NCI-H2107 (cell line): Measurements from ENCODE around the gene TEKTIP1.

ENCODE experiments used
- DNase-seq: peaks from one replicate; lab custom pipeline; 2025; lab: John Stamatoyannopoulos, UW

TEKTIP1 gene

GRCh38 chr19:3538258-3538929 lies 580 bp upstream of the TEKTIP1 start:
- no peak for DNase-seq

DNA sequence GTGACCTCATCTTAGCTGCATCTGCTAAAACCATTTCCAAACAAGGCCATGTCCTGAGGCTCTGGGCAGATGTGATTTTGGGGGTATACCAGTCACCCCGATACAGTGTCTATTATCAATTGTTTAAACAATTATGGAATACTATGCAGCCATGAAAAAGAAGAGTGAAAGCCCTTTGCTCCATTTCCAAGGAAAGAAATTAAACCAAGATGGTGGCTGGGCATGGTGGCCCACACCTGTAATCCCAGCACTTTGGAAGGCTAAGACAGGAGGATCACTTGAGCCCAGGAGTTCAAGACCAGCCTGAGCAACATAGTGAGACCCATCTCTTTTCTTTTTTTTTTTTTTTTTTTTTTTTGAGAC lies 763 bp downstream of the TEKTIP1 start:
- DNase-seq: no peak

GRCh38 chr19:3543150-3544057 lies 4.4 kb downstream of the TEKTIP1 start:
- no peak for DNase-seq

GRCh38 chr19:3544058-3544376 lies 5.0 kb downstream of the TEKTIP1 start:
- DNase-seq: no peak

DNA sequence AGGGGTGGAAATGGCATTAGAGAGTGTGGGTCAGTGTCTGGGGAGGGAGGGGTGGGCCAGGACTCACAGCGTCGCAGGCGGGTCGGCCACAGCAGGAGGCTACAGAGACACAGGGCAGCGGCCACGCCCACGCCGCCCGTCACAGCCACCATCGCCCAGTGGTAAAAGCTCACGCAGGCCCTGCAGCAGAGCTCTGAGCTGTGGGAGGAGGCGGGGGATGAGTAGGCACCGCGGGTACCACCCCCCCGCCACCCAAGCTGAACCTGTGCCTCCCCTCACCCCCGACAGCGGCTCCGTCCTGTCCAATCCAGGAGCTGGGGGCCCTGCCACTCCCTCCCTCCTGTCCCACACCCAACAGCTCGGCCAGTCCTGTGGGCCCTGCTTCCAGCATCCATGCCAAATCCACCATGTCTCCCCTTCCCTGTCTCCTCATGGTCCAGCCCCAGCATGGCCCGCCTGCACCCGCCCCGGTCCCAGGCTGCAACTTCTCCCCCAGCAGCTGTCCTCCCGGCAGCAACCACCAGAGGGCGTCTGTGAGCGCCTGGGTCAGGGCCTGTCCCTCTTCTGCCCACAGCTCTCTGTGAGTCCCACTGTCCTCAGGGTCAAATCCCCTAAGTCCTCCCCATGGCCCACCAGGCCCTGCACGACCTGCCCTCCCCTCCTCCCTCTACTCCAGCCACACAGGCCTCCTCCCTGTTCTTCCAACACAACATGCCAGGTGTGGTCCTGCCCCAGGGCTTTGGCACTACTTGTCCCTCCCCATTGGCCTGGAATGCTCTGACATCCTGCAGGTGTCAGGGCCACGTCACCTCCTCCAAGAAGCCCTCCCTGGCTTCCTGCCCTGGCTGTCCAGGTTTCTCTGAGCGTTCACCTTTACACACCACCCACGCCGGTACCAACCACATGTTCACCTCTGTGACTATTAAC lies 6.0 kb downstream of the TEKTIP1 start:
- peak; percentile 18 for DNase-seq

DNA sequence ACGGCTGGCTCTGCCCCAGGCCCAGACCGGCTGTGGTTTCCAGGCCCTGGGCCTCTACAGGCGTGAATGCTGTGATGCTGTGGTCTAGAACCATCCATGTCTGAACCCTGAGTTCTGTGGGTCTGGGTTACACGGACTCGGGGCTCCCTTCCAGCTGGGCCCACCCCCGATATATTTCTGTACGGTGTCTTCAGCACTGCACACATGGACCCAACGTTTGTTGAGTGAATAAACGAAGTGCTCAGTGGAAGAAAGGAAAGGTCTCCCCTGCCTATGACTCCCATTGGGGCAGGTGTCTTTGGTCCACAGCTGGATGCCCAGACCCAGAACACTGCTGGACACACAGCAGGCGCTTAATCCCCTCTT lies 6.7 kb downstream of the TEKTIP1 start:
- DNase-seq: no peak

DNA sequence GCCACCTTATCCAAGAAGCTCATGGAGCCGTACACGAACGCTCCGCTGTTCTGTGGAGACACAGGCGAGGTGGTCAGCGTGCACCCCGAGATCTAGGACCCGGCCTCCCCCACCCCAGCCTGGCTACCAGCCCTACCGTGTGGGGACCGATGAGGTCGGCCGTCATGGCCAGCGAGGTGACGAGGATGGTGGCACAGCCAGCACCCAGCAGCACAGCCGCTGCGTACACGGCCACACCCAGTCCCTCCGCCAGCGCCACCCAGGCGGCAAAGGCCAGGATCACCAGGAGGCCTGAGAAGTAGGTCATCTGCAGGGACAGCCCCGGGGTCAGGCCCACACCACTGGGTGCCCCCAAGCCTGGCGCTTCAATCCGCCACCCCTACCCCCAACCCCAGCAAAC lies 7.1 kb downstream of the TEKTIP1 start:
- DNase-seq: no peak

- DNase-seq: no peak
Measured at GRCh38 chr19:3547301-3547731, 8.3 kb downstream of the TEKTIP1 start.

DNA sequence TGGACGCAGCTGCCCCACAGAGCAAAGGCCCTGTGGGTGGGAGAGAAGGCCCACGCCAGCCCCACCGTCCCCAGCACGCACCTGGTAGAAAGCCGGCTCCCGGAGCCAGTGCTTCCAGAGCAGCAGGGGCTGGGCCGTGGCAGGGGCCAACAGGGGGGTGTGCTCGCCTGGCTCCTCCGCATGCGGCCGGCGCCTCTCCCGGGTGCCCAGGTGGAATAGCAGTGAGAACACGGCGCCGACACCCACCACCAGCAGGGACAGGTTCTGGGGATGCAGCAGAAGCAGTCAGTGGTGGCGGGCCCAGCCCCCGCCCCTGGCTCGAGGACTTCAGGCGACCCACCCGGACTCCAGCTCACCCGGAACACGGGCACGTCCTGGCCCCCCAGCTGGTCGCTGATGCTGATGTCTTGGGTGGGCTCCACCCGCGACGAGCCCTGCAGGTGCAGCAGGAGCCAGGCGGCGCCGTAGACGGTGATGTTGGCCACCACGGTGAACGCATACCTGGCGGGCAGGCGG lies 8.9 kb downstream of the TEKTIP1 start:
- DNase-seq: no peak

DNA sequence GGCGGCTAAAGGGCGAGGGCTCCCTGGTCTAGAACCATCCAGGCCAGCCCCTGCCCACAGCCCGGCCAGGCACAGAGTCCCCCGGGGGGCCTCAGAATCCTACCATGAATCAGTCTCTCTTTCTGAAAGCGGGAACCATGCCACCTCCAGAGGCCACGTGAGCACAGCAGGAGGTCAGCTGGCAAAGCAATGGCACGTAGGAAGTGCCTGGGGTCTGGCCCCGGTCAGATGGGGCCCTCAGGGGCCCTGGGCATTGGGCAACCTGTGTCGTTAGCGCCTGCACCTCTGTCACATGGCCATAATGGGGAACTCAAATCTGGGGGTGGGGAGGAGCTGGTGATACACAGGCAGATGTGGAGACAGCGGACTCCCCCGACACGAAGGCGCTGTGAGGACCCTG lies 9.6 kb downstream of the TEKTIP1 start:
- no peak for DNase-seq

DNA sequence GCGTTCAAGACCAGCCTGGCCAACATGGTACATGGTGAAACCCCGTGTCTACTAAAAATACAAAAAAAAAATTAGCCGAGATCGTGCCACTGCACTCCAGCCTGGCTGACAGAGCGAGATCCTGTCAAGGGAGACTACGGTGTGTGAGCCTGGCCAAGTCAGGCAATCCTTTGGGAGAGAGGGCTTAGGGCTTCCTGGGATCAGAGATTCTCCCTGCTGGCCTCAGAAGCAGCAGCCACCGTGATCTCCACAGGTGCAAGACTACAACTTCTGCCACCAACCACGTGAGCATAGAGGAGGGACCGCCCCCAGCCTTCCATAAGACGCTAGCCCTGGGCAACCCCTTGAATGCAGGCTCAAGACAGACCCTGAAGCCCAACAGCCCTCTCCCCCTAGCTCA lies 10.8 kb downstream of the TEKTIP1 start:
- no peak for DNase-seq

GRCh38 chr19:3550947-3551791 lies 12.2 kb downstream of the TEKTIP1 start:
- DNase-seq: no peak

DNA sequence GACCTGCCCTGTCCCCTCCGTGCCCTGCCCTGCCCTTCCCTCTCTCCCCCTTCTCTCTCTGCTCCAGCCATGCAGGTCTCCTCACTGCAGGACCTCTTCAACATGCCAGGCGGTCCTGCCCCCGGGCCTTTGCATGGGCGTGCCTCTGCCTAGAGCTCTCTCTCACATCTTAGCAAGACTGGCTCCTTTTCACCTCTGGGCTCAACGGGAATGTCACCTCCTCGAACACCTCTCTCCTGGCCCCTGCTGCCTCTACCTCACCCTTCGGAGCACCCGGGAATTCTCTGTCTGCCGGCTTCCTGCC lies 12.8 kb downstream of the TEKTIP1 start:
- no peak for DNase-seq

DNA sequence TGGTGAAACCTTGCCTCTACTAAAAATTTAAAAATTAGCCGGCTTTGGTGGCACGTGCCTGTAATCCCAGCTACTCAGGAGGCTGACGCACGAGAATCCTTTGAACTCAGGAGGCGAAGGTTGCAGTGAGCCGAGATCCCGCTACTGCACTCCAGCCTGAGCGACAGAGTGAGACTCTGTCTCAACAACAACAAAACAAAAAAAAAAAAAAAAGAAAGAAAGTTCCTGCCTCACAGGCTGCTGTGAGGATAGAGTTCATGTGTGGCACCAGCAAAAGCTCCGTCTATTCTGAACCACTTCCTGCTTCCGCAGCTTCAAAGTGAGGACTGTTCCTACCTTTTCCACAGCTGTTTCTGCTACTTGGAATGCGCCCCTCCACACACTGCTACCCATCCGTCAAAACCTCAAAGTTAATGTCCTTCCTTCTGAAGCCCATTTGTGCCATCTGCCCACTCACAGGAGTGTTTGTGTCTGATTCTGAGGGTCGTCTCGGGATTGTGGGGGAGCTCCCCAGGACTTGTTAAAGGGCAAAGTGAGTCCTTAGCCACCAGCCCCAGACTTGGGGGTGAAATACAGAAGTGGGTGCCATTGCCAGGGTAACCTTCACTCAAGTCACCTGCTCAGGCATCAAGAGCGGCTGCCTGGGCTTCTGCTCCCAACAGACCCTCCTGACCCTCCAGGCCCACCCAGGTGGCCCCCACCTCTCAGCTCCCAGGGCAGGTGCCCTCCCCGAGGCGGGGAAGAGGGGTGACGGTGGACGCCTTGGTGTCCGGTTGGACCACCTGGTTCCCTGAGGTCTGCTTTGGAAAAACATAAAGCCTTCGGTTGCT lies 15.5 kb downstream of the TEKTIP1 start:
- DNase-seq: no peak

DNA sequence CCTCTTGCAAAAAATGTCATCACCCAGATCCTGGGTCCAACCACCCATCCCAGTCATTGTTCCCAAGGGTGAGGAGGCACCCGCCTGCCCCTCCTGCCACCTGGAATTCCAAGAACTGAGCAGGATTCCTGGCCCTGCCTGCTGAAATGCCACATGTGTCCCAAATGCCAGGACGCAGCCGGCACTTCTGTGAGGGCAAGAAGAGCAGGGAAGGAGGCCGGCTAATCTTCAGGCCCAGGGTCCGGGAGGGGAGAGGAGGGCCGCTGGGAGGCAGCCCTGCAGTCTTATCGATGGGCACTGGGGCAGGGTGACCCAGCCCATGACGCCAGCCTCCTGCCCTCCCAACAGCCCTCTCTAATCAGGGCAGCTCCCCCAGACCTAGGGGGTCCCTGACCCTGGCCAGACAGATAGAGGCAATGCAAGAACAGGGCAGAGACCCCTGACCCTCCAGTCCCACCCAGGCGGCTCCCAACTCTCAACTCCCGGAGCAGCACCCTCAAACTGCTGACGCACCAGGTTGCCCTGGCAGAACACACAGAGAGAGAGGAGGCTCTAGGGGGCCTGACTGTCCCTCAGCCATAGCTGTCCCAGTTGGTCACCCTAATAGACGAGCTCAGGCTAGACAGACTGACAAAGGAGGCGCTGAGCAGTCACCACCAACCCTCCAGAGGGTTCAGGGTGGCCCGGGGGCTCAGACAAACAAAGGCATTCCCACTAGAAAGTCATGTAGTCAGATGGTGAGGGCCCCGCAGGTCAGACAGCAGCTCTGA lies 16.9 kb downstream of the TEKTIP1 start:
- DNase-seq: no peak

- DNase-seq: no peak
Measured at GRCh38 chr19:3556423-3556977, 17.5 kb downstream of the TEKTIP1 start.

- DNase-seq: no peak
Measured at GRCh38 chr19:3556978-3557460, 18.0 kb downstream of the TEKTIP1 start.

GRCh38 chr19:3557461-3558248 lies 18.7 kb downstream of the TEKTIP1 start, which contains the start of gene MFSD12:
Gene MFSD12 (minus strand): TSS chr19:3557586. CDS start chr19:3557403, 183 bp downstream.
- peak; percentile 95 for DNase-seq
